Measurements from ENCODE around the gene CIBAR2. TPM values are rescaled to one million over a fixed set of nuclear protein-coding genes. Genes with fewer than 3 reads are reported as not detected.

The CIBAR2 gene
- total RNA-seq, 1 donor from 2014 or later, result not detected

GRCh38 chr16:85103114-85104079 is 8.9 kb downstream of the CIBAR2 start:
- TF ChIP-seq CTCF (IDR thresholded peaks at IDR 0.05), result no peak
- no peaks in the 10 kb centered on the region for H3K36me3 ChIP-seq
- no peaks in the 10 kb centered on the region for H3K9me3 ChIP-seq
- no peaks in the 10 kb centered on the region for H3K27me3 ChIP-seq
- peaks cover 12% of the 10 kb centered on the region for H3K4me1 ChIP-seq
- no peak overlapping the region for H3K4me3 ChIP-seq
- H3K27ac ChIP-seq, result no peak overlapping the region
- intact Hi-C loops (cut with DNase I), result no loop called here
- ATAC-seq (no peak), DNase-seq (no peak)

- no peaks in the 10 kb centered on the region for H3K9me3 ChIP-seq
- no peaks in the 10 kb centered on the region for H3K36me3 ChIP-seq
- ATAC-seq (no peak), DNase-seq (no peak)
- TF ChIP-seq CTCF (IDR thresholded peaks at IDR 0.05), result no peak
- H3K4me1 ChIP-seq, result peaks cover 12% of the 10 kb centered on the region
- no peaks in the 10 kb centered on the region for H3K27me3 ChIP-seq
- H3K4me3 ChIP-seq, result no peak overlapping the region
- intact Hi-C loops (cut with DNase I), result no loop called here
- H3K27ac ChIP-seq, result no peak overlapping the region
These were observed 10.2 kb downstream of the CIBAR2 start for GRCh38 chr16:85101956-85102630.

GRCh38 chr16:85100265-85100664 is 12.0 kb downstream of the CIBAR2 start:
- TF ChIP-seq CTCF (IDR thresholded peaks at IDR 0.05), result no peak
- Histone ChIP-seq H3K36me3 (no peaks in the 10 kb centered on the region), H3K4me3 (no peak overlapping the region), H3K4me1 (peaks cover 10% of the 10 kb centered on the region), H3K27me3 (no peaks in the 10 kb centered on the region), H3K9me3 (no peaks in the 10 kb centered on the region), H3K27ac (no peak overlapping the region)
- DNase-seq (no peak), ATAC-seq (no peak)
- intact Hi-C loops (cut with DNase I), result no loop called here

DNA sequence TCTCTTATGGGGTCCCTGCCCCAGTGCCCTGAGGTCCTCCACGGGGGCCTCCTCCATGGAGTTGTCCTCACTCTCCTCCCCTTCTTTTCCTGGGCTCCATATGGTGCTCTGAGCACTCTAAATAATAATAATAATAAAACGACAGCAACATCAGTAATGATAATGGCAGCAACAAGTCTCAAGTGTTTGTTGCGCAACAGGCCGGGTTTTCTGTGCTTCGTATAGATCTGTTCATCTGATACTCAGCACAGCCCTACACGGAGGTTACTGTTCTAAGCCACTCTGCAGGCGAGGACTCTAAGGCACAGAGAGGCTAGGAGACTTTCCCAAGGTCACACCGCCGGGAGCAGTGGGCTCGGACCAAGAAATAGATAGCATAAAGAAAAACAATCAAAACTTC is 13.7 kb downstream of the CIBAR2 start:
- intact Hi-C loops (cut with DNase I), result no loop called here
- TF ChIP-seq CTCF (IDR thresholded peaks at IDR 0.05), result no peak
- no peak for ATAC-seq
- no peaks in the 10 kb centered on the region for H3K9me3 ChIP-seq
- peaks cover 5% of the 10 kb centered on the region for H3K4me1 ChIP-seq
- DNase-seq, result no peak
- H3K36me3 ChIP-seq, result no peaks in the 10 kb centered on the region
- no peak overlapping the region for H3K4me3 ChIP-seq
- no peak overlapping the region for H3K27ac ChIP-seq
- H3K27me3 ChIP-seq, result no peaks in the 10 kb centered on the region

DNA sequence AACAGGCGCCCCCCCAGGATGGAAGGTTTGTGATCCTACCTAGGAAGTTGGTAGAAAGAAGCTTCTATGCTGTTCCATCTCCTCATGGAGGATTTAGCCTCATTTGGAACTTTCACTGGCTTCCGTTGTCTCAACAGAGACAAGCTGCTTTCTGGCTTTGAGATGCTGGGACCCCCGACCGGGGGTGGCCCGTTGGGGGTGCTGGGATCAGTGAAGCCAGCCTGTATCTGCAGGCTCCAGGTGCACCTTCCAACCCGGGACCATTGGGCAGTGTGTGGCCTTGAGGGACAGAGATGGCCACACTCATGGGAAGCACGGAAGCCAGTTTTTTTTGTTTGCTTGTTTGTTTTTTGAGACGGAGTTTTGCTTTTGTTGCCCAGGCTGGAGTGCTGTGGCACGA is 15.4 kb downstream of the CIBAR2 start:
- no peak overlapping the region for H3K4me3 ChIP-seq
- TF ChIP-seq CTCF (IDR thresholded peaks at IDR 0.05), result no peak
- no peak overlapping the region for H3K27ac ChIP-seq
- H3K9me3 ChIP-seq, result no peaks in the 10 kb centered on the region
- intact Hi-C loops (cut with DNase I), result no loop called here
- ATAC-seq, result no peak
- H3K36me3 ChIP-seq, result no peaks in the 10 kb centered on the region
- no peak for DNase-seq
- no peaks in the 10 kb centered on the region for H3K27me3 ChIP-seq
- no peaks in the 10 kb centered on the region for H3K4me1 ChIP-seq
